ENCODE measurements around the gene ARVCF. TPM values are rescaled to one million over a fixed set of nuclear protein-coding genes. Genes with fewer than 3 reads are reported as not detected.

The ARVCF gene
- total RNA-seq, 2 experiments from 2014 or later, result 0.50 to 0.70 TPM

GRCh38 chr22:19974935-19975706 lies 41.5 kb downstream of the ARVCF start:
- CTCF ChIA-PET, result interaction anchor here (1.1 to 10.7 kb wide), 4 partner anchors 11 to 154 kb away, joined by 3 to 97 read pairs (median 3); no protein-coding TSS in a partner anchor
- ATAC-seq (no peak), DNase-seq (no peak)
- Mint-ChIP-seq H3K9me3 (ENCODE audit: low read depth) (no peaks in the 10 kb centered on the region), H3K27me3 (no peaks in the 10 kb centered on the region), H3K4me3 (no peak overlapping the region), H3K4me1 (peaks cover 9% of the 10 kb centered on the region), H3K27ac (no peak overlapping the region), H3K36me3 (no peaks in the 10 kb centered on the region)

GRCh38 chr22:19974268-19974861 lies 42.3 kb downstream of the ARVCF start:
- Mint-ChIP-seq H3K36me3 (no peaks in the 10 kb centered on the region), H3K27me3 (no peaks in the 10 kb centered on the region), H3K27ac (no peak overlapping the region), H3K9me3 (ENCODE audit: low read depth) (no peaks in the 10 kb centered on the region), H3K4me1 (peaks cover 9% of the 10 kb centered on the region), H3K4me3 (no peak overlapping the region)
- DNase-seq (peak; percentile 50), ATAC-seq (peak; percentile 31)
- CTCF ChIA-PET, result interaction anchor here (0.6 to 10.7 kb wide), 4 partner anchors 11 to 785 kb away, joined by 3 to 97 read pairs (median 3); no protein-coding TSS in a partner anchor

- no peak overlapping the region for H3K27ac Mint-ChIP-seq
- no peaks in the 10 kb centered on the region for H3K9me3 Mint-ChIP-seq (ENCODE audit: low read depth)
- peaks cover under 1% of the 10 kb centered on the region for H3K36me3 Mint-ChIP-seq
- CTCF ChIA-PET, result interaction anchor here (0.6 to 10.7 kb wide), 6 partner anchors 11 to 785 kb away, joined by 3 to 97 read pairs (median 5); no protein-coding TSS in a partner anchor
- DNase-seq (no peak), ATAC-seq (no peak)
- H3K4me3 Mint-ChIP-seq, result no peak overlapping the region
- H3K27me3 Mint-ChIP-seq, result no peaks in the 10 kb centered on the region
- peaks cover 9% of the 10 kb centered on the region for H3K4me1 Mint-ChIP-seq
These were observed 42.9 kb downstream of the ARVCF start for GRCh38 chr22:19973551-19974267.

- Mint-ChIP-seq H3K4me1 (peaks cover 9% of the 10 kb centered on the region), H3K27ac (no peak overlapping the region), H3K9me3 (ENCODE audit: low read depth) (no peaks in the 10 kb centered on the region), H3K36me3 (peaks cover 1% of the 10 kb centered on the region), H3K27me3 (no peaks in the 10 kb centered on the region), H3K4me3 (no peak overlapping the region)
- no peak for DNase-seq
- no peak for ATAC-seq
- CTCF ChIA-PET, result interaction anchor here (0.7 to 10.7 kb wide), 8 partner anchors 11 to 217 kb away, joined by 3 to 97 read pairs (median 4); no protein-coding TSS in a partner anchor
These were observed 43.7 kb downstream of the ARVCF start for GRCh38 chr22:19972652-19973550.

GRCh38 chr22:19972251-19972650 lies 44.4 kb downstream of the ARVCF start:
- no peak for ATAC-seq
- no peak for DNase-seq
- CTCF ChIA-PET, result interaction anchor here (0.7 to 10.7 kb wide), 11 partner anchors 11 to 216 kb away, joined by 3 to 97 read pairs (median 5); no protein-coding TSS in a partner anchor
- H3K27ac Mint-ChIP-seq, result no peak overlapping the region
- peaks cover 9% of the 10 kb centered on the region for H3K4me1 Mint-ChIP-seq
- H3K4me3 Mint-ChIP-seq, result no peak overlapping the region
- H3K36me3 Mint-ChIP-seq, result peaks cover 1% of the 10 kb centered on the region
- no peaks in the 10 kb centered on the region for H3K9me3 Mint-ChIP-seq (ENCODE audit: low read depth)
- no peaks in the 10 kb centered on the region for H3K27me3 Mint-ChIP-seq

GRCh38 chr22:19971276-19972124 lies 45.1 kb downstream of the ARVCF start:
- CTCF ChIA-PET, result interaction anchor here (0.6 to 10.7 kb wide), 17 partner anchors 12 to 241 kb away, joined by 3 to 97 read pairs (median 4); partner anchors contain the start of gene ZDHHC8
- no peak for ATAC-seq
- no peaks in the 10 kb centered on the region for H3K27me3 Mint-ChIP-seq
- H3K36me3 Mint-ChIP-seq, result peaks cover 1% of the 10 kb centered on the region
- no peak overlapping the region for H3K27ac Mint-ChIP-seq
- H3K4me3 Mint-ChIP-seq, result no peak overlapping the region
- DNase-seq, result no peak
- H3K4me1 Mint-ChIP-seq, result peaks cover 9% of the 10 kb centered on the region
- no peaks in the 10 kb centered on the region for H3K9me3 Mint-ChIP-seq (ENCODE audit: low read depth)

GRCh38 chr22:19970479-19971275 lies 45.9 kb downstream of the ARVCF start:
- no peaks in the 10 kb centered on the region for H3K9me3 Mint-ChIP-seq (ENCODE audit: low read depth)
- peaks cover 1% of the 10 kb centered on the region for H3K36me3 Mint-ChIP-seq
- CTCF ChIA-PET, result interaction anchor here (0.6 to 10.7 kb wide), 18 partner anchors 12 to 240 kb away, joined by 3 to 97 read pairs (median 5); partner anchors contain the start of gene ZDHHC8
- H3K27me3 Mint-ChIP-seq, result no peaks in the 10 kb centered on the region
- peak; percentile 78 for ATAC-seq
- peaks cover 9% of the 10 kb centered on the region for H3K4me1 Mint-ChIP-seq
- peak; percentile 82 for DNase-seq
- H3K4me3 Mint-ChIP-seq, result no peak overlapping the region
- no peak overlapping the region for H3K27ac Mint-ChIP-seq

GRCh38 chr22:19970031-19970478 lies 46.6 kb downstream of the ARVCF start:
- Mint-ChIP-seq H3K27me3 (no peaks in the 10 kb centered on the region), H3K4me3 (no peak overlapping the region), H3K36me3 (peaks cover 1% of the 10 kb centered on the region), H3K27ac (no peak overlapping the region), H3K9me3 (ENCODE audit: low read depth) (no peaks in the 10 kb centered on the region), H3K4me1 (peaks cover 4% of the 10 kb centered on the region)
- ATAC-seq (peak; percentile 10), DNase-seq (no peak)
- CTCF ChIA-PET, result interaction anchor here (0.7 to 10.7 kb wide), 10 partner anchors 12 to 239 kb away, joined by 3 to 97 read pairs (median 5); partner anchors contain the start of gene ZDHHC8

- H3K4me3 Mint-ChIP-seq, result no peak overlapping the region
- CTCF ChIA-PET, result interaction anchor here (0.8 to 10.7 kb wide), 10 partner anchors 15 to 188 kb away, joined by 3 to 97 read pairs (median 5); partner anchors contain the start of gene ZDHHC8
- H3K36me3 Mint-ChIP-seq, result peaks cover 1% of the 10 kb centered on the region
- H3K27ac Mint-ChIP-seq, result no peak overlapping the region
- ATAC-seq (no peak), DNase-seq (no peak)
- no peaks in the 10 kb centered on the region for H3K9me3 Mint-ChIP-seq (ENCODE audit: low read depth)
- no peaks in the 10 kb centered on the region for H3K27me3 Mint-ChIP-seq
- H3K4me1 Mint-ChIP-seq, result peaks cover 2% of the 10 kb centered on the region
These were observed 47.3 kb downstream of the ARVCF start for GRCh38 chr22:19969141-19969928.

- H3K27ac Mint-ChIP-seq, result no peak overlapping the region
These were observed 48.2 kb downstream of the ARVCF start for GRCh38 chr22:19968450-19968891.

More at GRCh38 chr22:19968450-19968891, 48.2 kb downstream of the ARVCF start:
- peaks cover 1% of the 10 kb centered on the region for H3K36me3 Mint-ChIP-seq
- no peaks in the 10 kb centered on the region for H3K9me3 Mint-ChIP-seq (ENCODE audit: low read depth)
- CTCF ChIA-PET, result interaction anchor here (0.6 to 10.7 kb wide), 5 partner anchors 45 to 475 kb away, joined by 3 to 97 read pairs (median 4); no protein-coding TSS in a partner anchor
- H3K4me1 Mint-ChIP-seq, result peaks cover 2% of the 10 kb centered on the region
- DNase-seq (no peak), ATAC-seq (no peak)
- no peak overlapping the region for H3K4me3 Mint-ChIP-seq
- no peaks in the 10 kb centered on the region for H3K27me3 Mint-ChIP-seq
